GM23338 (cell line): ENCODE results near the gene PRM3. TPM values are rescaled to one million over a fixed set of nuclear protein-coding genes. Genes with fewer than 3 reads are reported as not detected.

Source experiments
- ATAC-seq: fragments of 200-7000 bp; cut with Tn5 transposase; 3 replicates; pipeline ENCODE4 v1.9.1; 2020
- DNase-seq: peaks from one replicate; pipeline ENCODE4 v3.0.0-alpha.2; 2015; ENCODE audit warnings: low spot score
- H2AFZ ChIP-seq: fragments of 200-600 bp; sonication (generic); 2 replicates; pipeline ENCODE4 v1.8.0; 2016; ENCODE audit warnings: antibody characterized with exemption, mild to moderate bottlenecking, moderate library complexity
- H3F3A ChIP-seq: fragments of 200-600 bp; sonication (generic); replicated peaks from 2 replicates; pipeline ENCODE4 v1.8.0; 2017; ENCODE audit warnings: antibody characterized with exemption, mixed run types, low read depth
- H3K27ac ChIP-seq: fragments of 200-600 bp; sonication (generic); 2 replicates; pipeline ENCODE4 v1.6.1; 2016; ENCODE audit warnings: low read depth
- H3K27me3 ChIP-seq: fragments of 200-600 bp; sonication (generic); 2 replicates; pipeline ENCODE4 v1.8.0; 2016; ENCODE audit warnings: mild to moderate bottlenecking, mixed run types, moderate library complexity; ENCODE audit not compliant: insufficient read depth
- H3K36me3 ChIP-seq: fragments of 200-600 bp; sonication (generic); 2 replicates; pipeline ENCODE4 v1.8.0; 2016; ENCODE audit warnings: mild to moderate bottlenecking; ENCODE audit not compliant: insufficient read depth
- H3K4me1 ChIP-seq: fragments of 200-600 bp; sonication (generic); 2 replicates; pipeline ENCODE4 v1.8.0; 2016; ENCODE audit warnings: mild to moderate bottlenecking, moderate library complexity; ENCODE audit not compliant: insufficient read depth
- H3K4me2 ChIP-seq: fragments of 200-600 bp; sonication (generic); 2 replicates; pipeline ENCODE4 v1.7.1; 2017; ENCODE audit warnings: mixed run types
- H3K4me3 ChIP-seq: fragments of 200-600 bp; sonication (generic); 2 replicates; pipeline ENCODE4 v1.6.1; 2016; ENCODE audit warnings: mixed run types
- H3K79me2 ChIP-seq: fragments of 200-600 bp; sonication (generic); replicated peaks from 2 replicates; pipeline ENCODE4 v1.8.0; 2017; ENCODE audit warnings: mild to moderate bottlenecking; ENCODE audit not compliant: insufficient read depth
- H3K9me2 ChIP-seq: fragments of 200-600 bp; sonication (generic); 2 replicates; pipeline ENCODE4 v1.8.0; 2017; ENCODE audit not compliant: insufficient read depth
- H4K20me1 ChIP-seq: fragments of 200-600 bp; sonication (generic); replicated peaks from 2 replicates; pipeline ENCODE4 v1.8.0; 2017; ENCODE audit warnings: mild to moderate bottlenecking; ENCODE audit not compliant: insufficient read depth
- H3K27ac Mint-ChIP-seq: 2 replicates; pipeline ENCODE4 v1.8.0; 2020; ENCODE audit warnings: inconsistent platforms, mild to moderate bottlenecking, moderate library complexity, mixed read lengths
- H3K27me3 Mint-ChIP-seq: 3 replicates; pipeline ENCODE4 v1.8.0; 2022; ENCODE audit warnings: low read depth, mild to moderate bottlenecking, moderate library complexity, mixed read lengths, inconsistent platforms; ENCODE audit not compliant: insufficient read depth, poor library complexity
- H3K36me3 Mint-ChIP-seq: 3 replicates; pipeline ENCODE4 v1.8.0; 2021; ENCODE audit warnings: low read depth, mild to moderate bottlenecking, inconsistent platforms, moderate library complexity, mixed read lengths
- H3K4me1 Mint-ChIP-seq: 3 replicates; pipeline ENCODE4 v1.8.0; 2020; ENCODE audit warnings: mild to moderate bottlenecking, inconsistent platforms, mixed read lengths
- H3K4me3 Mint-ChIP-seq: 3 replicates; pipeline ENCODE4 v1.8.0; 2021; ENCODE audit warnings: moderate library complexity, mild to moderate bottlenecking, inconsistent platforms, mixed read lengths
- H3K9me3 Mint-ChIP-seq: 3 replicates; pipeline ENCODE4 v1.8.0; 2020; ENCODE audit warnings: moderate library complexity, mild to moderate bottlenecking, inconsistent platforms, mixed read lengths
- CREB1 ChIP-seq: fragments of 250-450 bp; sonication (Bioruptor Pico); IDR thresholded peaks from 2 replicates; pipeline ENCODE4 v1.5.0; 2020; ENCODE audit warnings: low read depth, mild to moderate bottlenecking, moderate library complexity
- CTCF ChIP-seq, 2 experiments: fragments of 200-600 bp in 1 of 2; sonication (generic) in 1 of 2; conservative IDR thresholded peaks; 2 replicates each; pipeline versions ENCODE4 v1.5.1 to v1.6.1; 2016 to 2017; ENCODE audit warnings: antibody characterized with exemption in 2 of 2, low read depth in 2 of 2, mild to moderate bottlenecking in 2 of 2, moderate library complexity in 1 of 2
- ETS1 ChIP-seq: IDR thresholded peaks from 2 replicates; pipeline ENCODE4 v1.6.1; 2016; ENCODE audit warnings: antibody characterized with exemption
- EZH2 ChIP-seq: fragments of 200-600 bp; sonication (generic); IDR thresholded peaks from one replicate; pipeline ENCODE4 v1.8.0; 2017; ENCODE audit warnings: antibody characterized with exemption, mild to moderate bottlenecking, low read depth; ENCODE audit not compliant: unreplicated experiment
- NANOG ChIP-seq: IDR thresholded peaks from 2 replicates; pipeline ENCODE4 v1.6.1; 2016; ENCODE audit warnings: antibody characterized with exemption, borderline replicate concordance
- POLR2AphosphoS5 ChIP-seq: IDR thresholded peaks from 2 replicates; pipeline ENCODE4 v1.6.1; 2016; ENCODE audit warnings: antibody characterized with exemption, low read depth
- REST ChIP-seq: IDR thresholded peaks from one replicate; pipeline ENCODE4 v1.6.1; 2018; ENCODE audit warnings: antibody characterized with exemption; ENCODE audit not compliant: unreplicated experiment
- STAT1 ChIP-seq: IDR thresholded peaks from one replicate; pipeline ENCODE4 v1.6.1; 2016; ENCODE audit warnings: antibody characterized with exemption; ENCODE audit not compliant: unreplicated experiment
- ZNF114 ChIP-seq: fragments of 250-450 bp; sonication (Bioruptor Pico); IDR thresholded peaks from 2 replicates; pipeline ENCODE4 v1.5.0; 2020; ENCODE audit warnings: mild to moderate bottlenecking, moderate library complexity
- ZNF331 ChIP-seq: fragments of 250-450 bp; sonication (Bioruptor Pico); IDR thresholded peaks from 2 replicates; pipeline ENCODE4 v1.5.0; 2020; ENCODE audit warnings: low read depth, mild to moderate bottlenecking, moderate library complexity
- ZNF462 ChIP-seq: fragments of 250-450 bp; sonication (Bioruptor Pico); IDR thresholded peaks from 2 replicates; pipeline ENCODE4 v1.5.0; 2020; ENCODE audit warnings: mild to moderate bottlenecking, moderate library complexity
- polyA plus RNA-seq: library from polyadenylated mRNA; unstranded; fragments of >200 nt; fragmentation: Nextera tagmentation; extraction: Ambion mirVana; gene quantifications from 2 replicates; pipeline ENCODE4 v1.2.1, GENCODE V29; 2016
- total RNA-seq: library from RNA; depleted of rRNA; stranded (reverse); fragments of >200 nt; shearing (Covaris generic); gene quantifications from 2 replicates; pipeline ENCODE4 v1.2.3, GENCODE V29; 2014

PRM3 gene
- total and polyA plus RNA-seq, 2 experiments from 2014 or later, result not detected

GRCh38 chr16:11315510-11315909 lies 42.1 kb upstream of the PRM3 start:
- Mint-ChIP-seq H3K4me1 (peaks cover 48% of the 10 kb centered on the region), H3K36me3 (peaks cover 16% of the 10 kb centered on the region), H3K4me3 (no peak overlapping the region), H3K27ac (peak overlapping the region; percentile 97; the same call in 1 of the 2 replicates), H3K9me3 (no peaks in the 10 kb centered on the region), H3K27me3 (peaks cover 20% of the 10 kb centered on the region)
- H3F3A ChIP-seq, result peaks cover 41% of the 10 kb centered on the region
- H3K36me3 ChIP-seq, result no peaks in the 10 kb centered on the region
- peak overlapping the region; percentile 42; the same call in 1 of the 2 replicates for H3K4me2 ChIP-seq
- no peaks in the 10 kb centered on the region for H4K20me1 ChIP-seq
- H3K27me3 ChIP-seq, result no peaks in the 10 kb centered on the region
- H3K27ac ChIP-seq, result peak overlapping the region; percentile 100
- H3K9me2 ChIP-seq, result no peaks in the 10 kb centered on the region; the same call in 1 of the 2 replicates
- peaks cover 60% of the 10 kb centered on the region for H3K4me1 ChIP-seq
- no peak overlapping the region for H3K4me3 ChIP-seq
- TF ChIP-seq ZNF114 (CRISPR knock-in tag), result 0 out of 2 replicates have a peak, but pooled peaks have one; percentile 27
- peak; percentile 75; the same call in 1 of the 2 replicates for TF ChIP-seq NANOG
- TF ChIP-seq ZNF462 (CRISPR knock-in tag), result peak; percentile 52; the same call in 1 of the 2 replicates
- TF ChIP-seq POLR2AphosphoS5, result peak; percentile 72
- TF ChIP-seq CREB1 (CRISPR knock-in tag), result peak; percentile 49; the same call in 1 of the 2 replicates
- peak; percentile 9 for TF ChIP-seq REST
- no peak for TF ChIP-seq ZNF331 (CRISPR knock-in tag)
- TF ChIP-seq CTCF (conservative IDR thresholded peaks at IDR 0.05; ENCODE audit: low read depth in 2 of 2), result peak; percentile 21 to 23; a peak in 2 of 4 replicates
- no peak for TF ChIP-seq STAT1
- peak; percentile 68 for TF ChIP-seq ETS1
- TF ChIP-seq EZH2, result no peak
- DNase-seq, result peak; percentile 100
- peak; percentile 88 for ATAC-seq
- H3K79me2 ChIP-seq, result peaks cover 8% of the 10 kb centered on the region; the same call in 1 of the 2 replicates
- no peak overlapping the region for H2AFZ ChIP-seq
